HG03520 (cell line): ENCODE results near the gene ALK.

ENCODE experiments used
- ATAC-seq: cut with Tn5 transposase; IDR thresholded peaks from one replicate; pipeline ENCODE4 v1.9.1; 2021; ENCODE audit warnings: mild to moderate bottlenecking, moderate library complexity; ENCODE audit not compliant: unreplicated experiment

The ALK gene

GRCh38 chr2:29426354-29426753 is 495.0 kb downstream of the ALK start:
- ATAC-seq, result no peak

- no peak for ATAC-seq
Measured at GRCh38 chr2:29425866-29426265, 495.5 kb downstream of the ALK start.

GRCh38 chr2:29423061-29423666 is 498.2 kb downstream of the ALK start:
- ATAC-seq, result no peak

GRCh38 chr2:29420999-29421782 is 500.2 kb downstream of the ALK start:
- no peak for ATAC-seq

- no peak for ATAC-seq
Measured at GRCh38 chr2:29420464-29420863, 500.9 kb downstream of the ALK start.

GRCh38 chr2:29417630-29418029 is 503.8 kb downstream of the ALK start:
- ATAC-seq, result no peak

GRCh38 chr2:29412197-29412925 is 509.0 kb downstream of the ALK start:
- no peak for ATAC-seq

- no peak for ATAC-seq
Measured at GRCh38 chr2:29405707-29406106, 515.7 kb downstream of the ALK start.

GRCh38 chr2:29405266-29405665 is 516.1 kb downstream of the ALK start:
- ATAC-seq, result no peak

GRCh38 chr2:29401994-29402393 is 519.4 kb downstream of the ALK start:
- no peak for ATAC-seq

- ATAC-seq, result no peak
Measured at GRCh38 chr2:29400930-29401653, 520.3 kb downstream of the ALK start.

- ATAC-seq, result no peak
Measured at GRCh38 chr2:29398384-29399237, 522.8 kb downstream of the ALK start.

GRCh38 chr2:29397713-29398112 is 523.7 kb downstream of the ALK start:
- no peak for ATAC-seq

GRCh38 chr2:29397039-29397438 is 524.3 kb downstream of the ALK start:
- no peak for ATAC-seq

GRCh38 chr2:29394981-29395350 is 526.4 kb downstream of the ALK start:
- ATAC-seq, result no peak

- no peak for ATAC-seq
Measured at GRCh38 chr2:29394311-29394980, 526.9 kb downstream of the ALK start.

- no peak for ATAC-seq
Measured at GRCh38 chr2:29393676-29394075, 527.7 kb downstream of the ALK start.

GRCh38 chr2:29392774-29393173 is 528.6 kb downstream of the ALK start:
- no peak for ATAC-seq

- no peak for ATAC-seq
Measured at GRCh38 chr2:29390136-29390535, 531.2 kb downstream of the ALK start.

GRCh38 chr2:29389686-29390085 is 531.7 kb downstream of the ALK start:
- ATAC-seq, result no peak
